ENCODE measurements around the gene MAF. TPM values are rescaled to one million over a fixed set of nuclear protein-coding genes. Genes with fewer than 3 reads are reported as not detected.

Gene MAF
- total and polyA plus RNA-seq, 2 of the 4 experiments (the other 2 are of a cell fraction), result under 0.01 to 0.02 TPM

DNA sequence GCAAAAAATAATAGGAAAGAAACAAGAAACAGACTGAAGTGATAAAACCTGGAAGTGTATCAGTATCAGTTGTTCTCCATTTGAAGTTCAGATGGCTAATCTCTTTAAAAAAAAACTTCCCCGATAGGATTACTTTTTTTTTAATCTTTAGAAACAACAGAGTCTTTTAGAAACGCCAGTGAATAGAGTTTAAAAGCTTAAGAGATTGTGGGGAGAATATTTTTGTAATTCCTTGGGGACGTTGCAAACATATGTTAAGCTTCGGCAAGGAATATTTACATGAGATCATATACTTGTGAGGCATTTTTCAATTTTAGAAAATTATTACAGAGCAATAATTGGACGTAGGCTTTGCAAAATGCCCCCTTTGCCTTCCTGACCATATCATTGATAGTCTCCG, 13.2 kb downstream of the MAF start:
- no peaks in the 10 kb centered on the region for H3K9me1 ChIP-seq (ENCODE audit: insufficient read depth, low read length)
- H3K56ac ChIP-seq (ENCODE audit: extremely low read depth, insufficient read depth, low read length), result no peak overlapping the region
- no peak overlapping the region for H4K91ac ChIP-seq (ENCODE audit: insufficient read depth, low read depth, low read length)
- no peak overlapping the region for H2AK9ac ChIP-seq (replicated peaks; ENCODE audit: low read depth, low read length, poor library complexity)
- no peaks in the 10 kb centered on the region for H3K27me3 ChIP-seq (ENCODE audit: control insufficient read depth, insufficient read depth, low read length)
- H3K4me2 ChIP-seq (ENCODE audit: low read depth, low read length), result no peak overlapping the region
- no TSS peak for BruUV-seq (replicated peaks)
- in situ Hi-C loops (cut with MboI; ENCODE audit: low sequenced_read_pairs), result no loop called here
- DNase-seq (no peak), ATAC-seq (ENCODE audit: low read depth) (no peak)
- no peak overlapping the region for H2BK15ac ChIP-seq (ENCODE audit: low read depth, low read length)
- H3K9ac ChIP-seq (ENCODE audit: low read depth, low read length), result no peak overlapping the region
- no peak overlapping the region for H3K23ac ChIP-seq (ENCODE audit: low read depth, low read length)
- H3K9me3 ChIP-seq (ENCODE audit: control insufficient read depth, insufficient read depth, low read length), result peaks cover 2% of the 10 kb centered on the region; the same call in 1 of the 2 replicates
- H3K79me1 ChIP-seq (ENCODE audit: low read depth in 1 of 2, low read length in 2 of 2), result no peaks in the 10 kb centered on the region
- H3K36me3 ChIP-seq (ENCODE audit: control insufficient read depth, insufficient read depth, low read length), result no peaks in the 10 kb centered on the region
- H3K14ac ChIP-seq (replicated peaks; ENCODE audit: low read depth, low read length), result no peak overlapping the region
- CTCF ChIA-PET, result interaction anchor here (0.5 kb wide), 1 partner anchor 13 kb away, joined by 3 read pairs; the partner anchor contains the start of gene MAF
- intact Hi-C loops (cut with micrococcal nuclease), result no loop called here
- WGBS, 2 experiments (ENCODE audit: extremely low coverage in 2 of 2, insufficient read length in 1 of 2), result no CpG with 5 or more reads among the region's 6 CpGs
- H3K27ac ChIP-seq (ENCODE audit: insufficient read depth, low read length), result no peak overlapping the region
- TF ChIP-seq SMC3 (IDR thresholded peaks at IDR 0.05; ENCODE audit: low read depth, low read length), result no peak
- no peak for TF ChIP-seq RAD21 (IDR thresholded peaks at IDR 0.05; ENCODE audit: low read length)
- TF ChIP-seq, protein P1, sequence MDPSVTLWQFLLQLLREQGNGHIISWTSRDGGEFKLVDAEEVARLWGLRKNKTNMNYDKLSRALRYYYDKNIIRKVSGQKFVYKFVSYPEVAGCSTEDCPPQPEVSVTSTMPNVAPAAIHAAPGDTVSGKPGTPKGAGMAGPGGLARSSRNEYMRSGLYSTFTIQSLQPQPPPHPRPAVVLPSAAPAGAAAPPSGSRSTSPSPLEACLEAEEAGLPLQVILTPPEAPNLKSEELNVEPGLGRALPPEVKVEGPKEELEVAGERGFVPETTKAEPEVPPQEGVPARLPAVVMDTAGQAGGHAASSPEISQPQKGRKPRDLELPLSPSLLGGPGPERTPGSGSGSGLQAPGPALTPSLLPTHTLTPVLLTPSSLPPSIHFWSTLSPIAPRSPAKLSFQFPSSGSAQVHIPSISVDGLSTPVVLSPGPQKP (IDR thresholded peaks at IDR 0.05; ENCODE audit: borderline replicate concordance, low read depth, low read length), result no peak
- no peak for TF ChIP-seq CEBPB (IDR thresholded peaks at IDR 0.05; ENCODE audit: low read depth, low read length)
- TF ChIP-seq MAZ (IDR thresholded peaks at IDR 0.05; ENCODE audit: borderline replicate concordance, low read depth, low read length), result no peak
- no peak for TF ChIP-seq NFE2L2 (IDR thresholded peaks at IDR 0.05; ENCODE audit: low read depth, low read length)
- TF ChIP-seq FOS (IDR thresholded peaks at IDR 0.05; ENCODE audit: low read depth, low read length), result no peak
- TF ChIP-seq BHLHE40 (IDR thresholded peaks at IDR 0.05; ENCODE audit: low read depth, low read length), result no peak
- no peak overlapping the region for H2BK20ac ChIP-seq (ENCODE audit: low read depth, low read length)
- no peak overlapping the region for H3K18ac ChIP-seq (ENCODE audit: low read depth, low read length)
- H2AFZ ChIP-seq (replicated peaks; ENCODE audit: low read length, poor library complexity), result no peak overlapping the region
- no peak overlapping the region for H2AK5ac ChIP-seq (ENCODE audit: low read depth, low read length)
- H2BK120ac ChIP-seq (ENCODE audit: low read depth, low read length), result no peak overlapping the region
- H3K4me1 ChIP-seq (ENCODE audit: control insufficient read depth, insufficient read depth, low read length), result no peaks in the 10 kb centered on the region
- no peak overlapping the region for H3K4ac ChIP-seq (ENCODE audit: low read depth, low read length)
- no peak overlapping the region for H3K4me3 ChIP-seq (ENCODE audit: insufficient read depth, low read depth, low read length)
- dilution Hi-C loops (cut with HindIII; ENCODE audit: low sequenced_read_pairs, unreplicated experiment), result no loop called here
- H2BK5ac ChIP-seq (ENCODE audit: low read depth, low read length, poor library complexity, severe bottlenecking), result no peak overlapping the region
- H4K8ac ChIP-seq (ENCODE audit: low read depth in 2 of 2, low read length in 2 of 2), result no peak overlapping the region
- H4K20me1 ChIP-seq (ENCODE audit: insufficient read depth, low read length), result no peaks in the 10 kb centered on the region
- H4K5ac ChIP-seq (ENCODE audit: low read depth, low read length), result no peak overlapping the region
- POLR2A ChIA-PET (ENCODE audit: unreplicated experiment), result no interaction called here

Measured in IMR-90 (cell line).